ENCODE measurements around the gene MRGPRF.

DNA sequence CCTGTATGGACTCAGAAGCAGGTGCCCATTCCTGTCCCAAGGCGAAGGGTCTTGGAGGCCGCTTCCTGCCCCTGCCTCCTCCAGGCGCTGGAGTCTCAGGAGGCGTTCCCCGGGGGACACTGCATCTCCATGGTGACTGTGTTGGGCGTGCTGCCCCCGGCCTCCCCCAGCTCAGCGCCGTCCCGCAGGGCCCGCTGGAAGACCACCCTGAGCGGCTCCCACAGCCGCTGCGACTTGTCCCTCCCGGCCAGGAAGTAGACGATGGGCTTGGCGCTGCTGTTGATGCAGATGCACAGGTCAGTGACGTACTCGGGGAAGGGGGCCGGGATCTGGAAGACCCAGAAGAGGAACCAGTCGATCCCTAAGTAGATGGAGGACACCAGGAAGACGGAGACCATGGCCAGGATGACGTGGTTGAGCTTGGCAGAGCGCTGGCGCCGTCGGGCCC, 7.8 kb downstream of the MRGPRF start:
- TF ChIP-seq EZH2phosphoT487 (IDR thresholded peaks at IDR 0.05; ENCODE audit: borderline replicate concordance) (no peak), CTCF (conservative IDR thresholded peaks at IDR 0.05; ENCODE audit: low read length) (no peak)

Data from Loucy (cell line).